ENCODE data around the gene SPAG17.

Gene SPAG17

DNA sequence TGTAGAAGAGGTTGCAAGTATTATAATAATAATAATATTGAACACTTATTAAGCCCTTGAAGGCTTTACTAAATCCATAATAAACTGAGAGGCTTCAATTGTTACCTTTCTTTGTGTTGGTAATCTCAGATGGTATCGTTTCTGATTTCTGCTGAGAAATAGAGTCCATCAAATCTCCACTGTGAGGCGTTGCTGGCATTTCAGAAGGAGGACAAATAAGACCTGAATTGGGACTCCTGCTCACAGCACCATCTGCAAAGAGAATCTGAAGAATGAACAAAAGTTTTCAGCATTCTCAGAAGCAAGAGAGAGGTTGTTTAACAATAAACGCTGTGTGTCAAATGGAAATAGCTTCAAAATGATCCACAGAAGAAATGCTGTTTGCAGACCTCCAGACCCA, 161.8 kb downstream of the SPAG17 start:
- DNase-seq = no peak
- in situ Hi-C loops (cut with HindIII; ENCODE audit: low pct_ligation_motif_present, low pct_unique_long_range_greater_than_20kb, low sequenced_read_pairs) = no loop called here

DNA sequence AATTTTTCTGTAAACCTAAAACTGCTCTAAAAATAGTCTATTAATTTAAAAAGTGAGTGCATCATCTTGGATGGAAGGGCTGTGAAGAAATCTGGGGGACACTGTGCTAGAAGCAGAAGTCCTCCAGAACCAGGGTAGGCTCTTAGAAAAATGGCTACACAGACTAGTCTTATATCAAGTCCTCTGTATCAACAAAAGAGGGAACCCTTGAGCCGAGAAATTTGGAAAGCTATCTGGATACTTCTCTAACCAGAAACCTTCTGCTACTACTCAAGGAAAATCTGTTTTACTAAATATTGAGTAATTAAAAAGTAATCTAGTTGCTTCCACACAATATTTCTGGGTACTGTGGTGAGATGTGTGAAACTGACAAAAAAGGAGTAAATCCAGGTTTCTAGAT, 163.4 kb downstream of the SPAG17 start:
- DNase-seq = no peak
- in situ Hi-C loops (cut with HindIII; ENCODE audit: low pct_ligation_motif_present, low pct_unique_long_range_greater_than_20kb, low sequenced_read_pairs) = no loop called here

DNA sequence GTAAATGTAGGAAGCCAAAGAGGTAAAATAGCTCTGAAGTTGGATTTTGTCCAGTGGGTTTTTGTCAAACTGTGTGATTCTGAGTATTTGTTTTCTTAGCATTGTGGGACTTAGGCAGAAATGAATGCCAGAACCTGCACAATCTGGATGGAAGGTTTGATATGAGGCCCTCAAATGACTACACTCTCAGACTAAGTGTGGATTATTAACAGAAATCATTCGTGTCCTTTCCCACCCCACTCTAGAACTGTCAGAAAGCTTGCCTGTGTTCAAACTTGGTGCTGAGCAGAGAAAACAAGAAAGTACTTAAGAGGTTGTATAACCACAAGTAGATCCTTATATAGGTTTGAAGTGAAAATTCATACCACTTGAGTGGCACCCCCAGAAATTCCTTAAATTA, 167.0 kb downstream of the SPAG17 start:
- DNase-seq = no peak
- in situ Hi-C loops (cut with HindIII; ENCODE audit: low pct_ligation_motif_present, low pct_unique_long_range_greater_than_20kb, low sequenced_read_pairs) = no loop called here

DNA sequence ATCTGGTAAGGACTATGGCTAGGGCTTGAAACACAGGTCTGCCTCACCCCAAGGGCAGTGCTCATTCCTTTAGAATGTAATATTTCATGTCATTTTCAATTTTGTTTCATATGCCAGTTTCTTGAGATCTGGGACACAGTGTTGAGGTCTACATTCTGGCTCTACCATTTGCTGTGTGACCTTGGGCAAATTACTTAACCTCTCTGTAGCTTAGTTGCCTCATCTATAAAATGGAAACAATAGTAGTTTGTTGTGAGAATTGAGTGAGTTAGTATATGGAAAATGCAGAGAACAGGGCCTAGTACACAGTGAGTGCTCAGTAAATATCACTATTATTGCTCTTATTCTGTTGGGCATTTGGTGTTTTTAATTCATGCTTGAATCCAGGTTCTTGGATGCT, 171.1 kb downstream of the SPAG17 start:
- DNase-seq = no peak
- in situ Hi-C loops (cut with HindIII; ENCODE audit: low pct_ligation_motif_present, low pct_unique_long_range_greater_than_20kb, low sequenced_read_pairs) = no loop called here

DNA sequence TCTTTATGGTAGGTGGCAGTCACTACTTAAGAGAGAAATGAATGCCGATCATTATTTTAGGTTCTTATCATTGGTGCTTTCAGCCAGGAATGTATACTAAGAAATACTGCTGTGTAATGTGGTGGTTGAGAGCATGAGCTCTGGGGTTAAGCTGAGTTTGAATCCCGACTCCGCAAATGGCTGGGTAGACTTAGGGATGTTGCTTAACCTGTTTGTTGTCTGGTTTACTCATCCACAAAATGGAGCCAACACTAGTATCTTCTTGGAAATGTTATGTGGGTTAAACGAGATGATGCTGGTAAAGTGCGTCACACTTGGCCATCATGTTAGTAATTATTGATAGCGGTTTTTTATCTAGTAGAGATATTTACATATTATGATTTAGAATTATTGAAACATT, 171.7 kb downstream of the SPAG17 start:
- no peak for DNase-seq
- in situ Hi-C loops (cut with HindIII; ENCODE audit: low pct_ligation_motif_present, low pct_unique_long_range_greater_than_20kb, low sequenced_read_pairs) = no loop called here

DNA sequence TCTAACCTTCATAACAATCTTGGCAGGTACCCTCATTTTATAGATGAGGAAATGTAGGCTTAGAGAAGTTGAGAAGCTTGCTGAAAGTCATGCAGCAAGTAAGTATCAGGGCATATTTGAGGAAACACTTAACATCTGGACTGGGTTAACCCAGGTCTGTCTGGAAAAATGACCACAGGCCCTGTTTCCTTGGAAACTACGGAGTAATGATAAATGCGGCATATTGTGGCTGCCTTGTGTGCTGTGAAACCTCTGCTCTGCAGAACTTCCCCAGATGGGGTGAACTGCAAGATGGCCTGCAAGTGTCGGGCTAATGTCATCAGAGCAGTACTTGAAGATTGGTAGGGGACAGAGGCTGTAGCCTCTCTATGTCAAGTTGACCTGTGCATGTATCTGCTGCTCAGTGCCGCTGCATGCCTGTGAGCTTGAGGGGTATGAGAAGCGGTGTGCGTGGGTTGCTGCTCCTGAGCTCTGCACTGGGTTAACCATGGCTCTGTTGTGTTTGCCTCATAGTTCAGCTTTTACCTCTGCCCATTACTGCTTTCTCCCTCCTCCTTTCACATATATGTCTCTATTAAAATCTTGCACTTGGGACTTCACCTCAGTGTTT, 172.4 kb downstream of the SPAG17 start:
- in situ Hi-C loops (cut with HindIII; ENCODE audit: low pct_ligation_motif_present, low pct_unique_long_range_greater_than_20kb, low sequenced_read_pairs) = no loop called here
- no peak for DNase-seq

DNA sequence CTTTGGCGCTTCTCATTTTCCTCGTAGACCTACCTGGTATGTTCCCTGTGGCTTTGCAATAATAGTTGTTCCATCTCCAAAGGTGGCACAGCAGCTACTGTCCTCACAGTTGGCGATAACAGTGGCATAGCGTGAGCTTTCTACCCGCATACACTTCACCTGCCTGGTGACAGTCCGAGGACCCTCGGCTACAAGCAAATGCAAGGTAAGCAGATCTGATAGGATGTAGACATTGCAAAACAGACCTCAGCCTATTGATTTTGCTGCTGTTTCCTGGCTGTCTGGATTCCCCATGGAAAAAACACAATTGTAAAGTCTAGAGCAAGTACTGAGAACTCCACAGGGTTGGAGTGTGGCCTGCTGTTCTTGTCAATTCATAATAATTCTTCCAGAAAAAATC, 177.0 kb downstream of the SPAG17 start:
- in situ Hi-C loops (cut with HindIII; ENCODE audit: low pct_ligation_motif_present, low pct_unique_long_range_greater_than_20kb, low sequenced_read_pairs) = no loop called here

DNA sequence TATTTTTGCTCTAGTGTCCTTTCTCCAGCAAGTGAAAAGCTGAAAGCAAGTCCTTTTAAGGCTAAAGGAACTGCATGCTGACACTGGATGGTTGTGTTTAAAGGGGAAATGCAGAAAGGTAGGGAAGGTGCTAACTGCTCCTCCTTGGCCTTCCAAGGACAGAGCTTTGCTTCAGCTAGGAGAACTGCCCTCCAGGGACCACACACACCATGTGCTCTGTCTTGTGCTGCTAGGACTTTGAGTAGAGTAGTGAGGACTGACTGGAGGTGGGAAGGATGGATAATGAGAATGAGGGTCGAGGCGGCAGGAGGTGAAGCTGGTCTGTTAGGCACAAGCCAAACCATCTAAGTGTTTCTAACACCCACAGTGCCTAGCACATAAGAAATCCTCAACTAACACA, 177.6 kb downstream of the SPAG17 start:
- DNase-seq = no peak
- in situ Hi-C loops (cut with HindIII; ENCODE audit: low pct_ligation_motif_present, low pct_unique_long_range_greater_than_20kb, low sequenced_read_pairs) = no loop called here

More for the DNA sequence above, 177.0 kb downstream of the SPAG17 start:
- DNase-seq = no peak

DNA sequence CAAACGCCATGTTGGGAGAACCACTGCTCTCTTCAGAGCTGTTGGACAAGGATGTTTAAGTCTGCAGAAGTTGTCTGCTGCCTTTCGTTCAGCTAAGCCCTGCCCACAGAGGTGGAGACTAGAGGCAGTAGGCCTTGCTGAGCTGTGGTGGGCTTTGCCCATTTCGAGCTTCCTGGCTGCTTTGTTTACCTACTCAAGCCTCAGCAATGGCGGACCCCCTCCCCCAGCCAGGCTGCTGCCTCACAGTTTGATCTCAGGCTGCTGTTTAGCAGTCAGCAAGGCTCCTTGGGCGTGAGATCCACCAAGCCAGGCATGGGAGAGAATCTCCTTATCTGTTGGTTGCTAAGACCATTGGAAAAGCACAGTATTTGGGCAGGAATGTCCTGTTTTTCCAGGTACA, 180.7 kb downstream of the SPAG17 start:
- no peak for DNase-seq
- in situ Hi-C loops (cut with HindIII; ENCODE audit: low pct_ligation_motif_present, low pct_unique_long_range_greater_than_20kb, low sequenced_read_pairs) = no loop called here

DNA sequence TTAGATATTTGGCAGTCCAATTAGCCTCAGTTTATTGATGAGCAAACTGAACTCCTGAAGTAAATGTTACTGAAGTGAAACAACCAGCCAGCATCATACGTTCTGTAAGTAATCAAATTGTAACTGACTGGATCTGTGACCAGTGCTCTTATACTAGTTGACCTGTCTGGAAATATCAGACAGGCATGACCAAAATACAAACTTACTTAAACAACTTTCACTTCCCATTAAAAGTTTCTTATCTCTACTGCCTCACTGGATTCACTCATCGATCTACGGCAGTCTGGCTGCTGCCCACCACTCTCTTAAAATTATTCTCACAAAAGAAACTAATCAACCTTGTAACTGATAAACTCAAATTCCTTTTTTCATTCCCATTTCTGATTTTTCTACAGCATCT, 199.1 kb downstream of the SPAG17 start:
- in situ Hi-C loops (cut with HindIII; ENCODE audit: low pct_ligation_motif_present, low pct_unique_long_range_greater_than_20kb, low sequenced_read_pairs) = no loop called here
- no peak for DNase-seq

DNA sequence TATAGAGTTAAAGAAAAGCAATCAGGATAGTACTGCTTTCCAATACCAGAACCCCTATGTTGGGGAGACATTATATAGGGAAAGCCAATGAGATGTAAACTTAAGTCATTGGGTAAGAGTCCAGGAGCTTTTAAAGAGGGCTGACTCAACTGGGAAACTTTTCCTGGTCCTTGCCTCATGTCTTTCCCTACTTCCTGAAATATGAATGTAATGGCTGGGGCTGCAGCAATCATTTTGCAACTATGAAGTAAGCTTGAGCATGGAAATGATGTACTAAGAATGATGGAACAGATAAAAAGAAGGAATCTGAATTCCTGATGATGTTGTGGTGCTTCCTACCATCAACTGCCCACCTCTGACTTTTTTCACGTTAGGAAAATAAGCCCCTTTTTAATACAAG, 199.8 kb downstream of the SPAG17 start:
- in situ Hi-C loops (cut with HindIII; ENCODE audit: low pct_ligation_motif_present, low pct_unique_long_range_greater_than_20kb, low sequenced_read_pairs) = no loop called here
- DNase-seq = no peak

DNA sequence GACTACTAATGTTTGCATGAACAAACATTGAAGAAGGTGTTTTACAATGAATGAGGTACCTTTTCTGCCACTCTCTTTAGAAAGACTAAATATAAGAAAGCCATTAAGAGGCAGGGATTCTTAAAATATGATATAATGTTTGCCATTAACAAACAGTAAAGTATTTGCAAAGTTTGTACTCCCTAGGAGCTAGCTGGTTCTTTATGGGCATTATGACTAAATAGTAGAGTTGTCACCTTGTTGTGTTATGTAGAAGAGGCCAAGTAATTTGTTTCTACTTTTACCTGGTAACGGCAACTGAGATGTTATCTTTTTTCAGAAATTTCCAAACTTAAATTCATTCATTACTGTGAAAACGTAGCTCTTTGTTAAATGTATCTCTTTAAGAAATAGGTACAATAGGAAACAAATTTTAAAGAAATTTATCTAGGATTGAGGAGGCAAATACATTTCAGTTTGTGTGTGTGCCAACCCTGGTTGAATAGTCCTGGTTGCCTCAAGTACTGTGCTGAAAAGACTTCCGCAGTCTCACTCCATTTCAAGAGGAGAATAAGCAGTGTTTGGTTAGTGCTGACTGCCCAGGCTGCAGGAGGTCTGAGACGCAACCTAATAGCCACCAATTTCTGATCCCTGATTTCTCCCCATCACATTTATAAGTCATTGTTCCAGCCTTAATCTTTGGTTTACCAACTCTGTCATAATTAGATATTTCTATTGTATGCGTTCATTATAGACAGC, 203.4 kb downstream of the SPAG17 start:
- DNase-seq = no peak
- in situ Hi-C loops (cut with HindIII; ENCODE audit: low pct_ligation_motif_present, low pct_unique_long_range_greater_than_20kb, low sequenced_read_pairs) = no loop called here

DNA sequence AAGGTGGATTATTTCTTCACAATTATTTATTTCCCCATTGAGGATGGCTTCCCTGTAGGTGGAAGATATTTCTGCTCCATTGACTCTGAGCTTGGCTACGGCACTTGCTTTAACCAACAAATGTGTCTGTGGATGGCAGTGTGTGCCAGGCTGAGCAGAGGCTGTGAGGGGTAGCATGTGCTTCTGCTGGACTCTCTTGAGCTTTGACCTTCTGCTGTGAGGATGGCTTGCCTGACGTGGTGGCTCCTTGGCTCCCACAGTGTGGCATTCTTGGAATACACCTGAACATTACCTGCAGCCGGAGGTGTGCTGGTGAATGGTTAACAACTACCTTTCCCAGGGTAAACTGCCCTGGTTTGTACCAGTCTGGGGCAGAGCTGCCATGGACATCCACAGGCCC, 208.6 kb downstream of the SPAG17 start:
- DNase-seq = no peak
- in situ Hi-C loops (cut with HindIII; ENCODE audit: low pct_ligation_motif_present, low pct_unique_long_range_greater_than_20kb, low sequenced_read_pairs) = no loop called here

DNA sequence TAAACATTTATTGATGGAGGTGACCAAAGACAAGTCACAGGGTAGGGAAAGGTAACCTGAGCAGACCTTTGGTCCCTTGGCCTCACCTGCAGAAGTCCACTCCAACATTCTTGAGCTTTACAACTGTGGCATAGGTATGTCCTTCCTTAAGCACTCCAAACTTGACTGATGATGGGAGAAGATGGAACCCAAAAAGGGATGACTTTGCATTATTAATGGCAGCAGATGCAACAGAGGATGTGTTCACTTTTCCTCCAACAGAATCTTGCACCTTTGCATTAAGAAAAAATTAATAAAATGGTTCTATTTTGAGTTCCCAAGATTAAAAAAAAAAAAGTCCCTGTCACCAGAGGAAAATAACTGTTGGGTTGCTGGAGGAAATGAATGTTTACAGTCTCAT, 213.3 kb downstream of the SPAG17 start:
- no peak for DNase-seq

DNA sequence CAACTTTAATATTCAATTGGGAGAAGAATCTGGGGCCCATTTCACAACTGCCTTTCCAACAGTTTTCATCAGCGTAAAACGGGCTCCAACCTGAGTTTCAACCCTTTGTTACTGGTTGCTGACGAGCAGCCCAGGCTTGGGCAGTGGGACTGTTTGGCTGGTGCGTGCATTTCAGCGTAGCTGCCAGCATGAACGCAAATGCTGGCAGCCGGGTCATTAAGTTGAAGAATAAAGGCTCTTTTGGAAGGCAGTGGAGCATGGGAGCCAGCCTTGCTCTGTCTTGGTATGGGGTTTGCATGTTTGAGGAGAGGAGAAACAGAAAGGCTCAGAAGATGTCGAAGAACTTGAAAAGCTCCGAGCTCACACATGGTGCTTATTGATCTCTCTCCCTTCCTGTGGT, 214.8 kb downstream of the SPAG17 start:
- no peak for DNase-seq
- in situ Hi-C loops (cut with HindIII; ENCODE audit: low pct_ligation_motif_present, low pct_unique_long_range_greater_than_20kb, low sequenced_read_pairs) = no loop called here

More for the DNA sequence above, 213.3 kb downstream of the SPAG17 start:
- in situ Hi-C loops (cut with HindIII; ENCODE audit: low pct_ligation_motif_present, low pct_unique_long_range_greater_than_20kb, low sequenced_read_pairs) = no loop called here

DNA sequence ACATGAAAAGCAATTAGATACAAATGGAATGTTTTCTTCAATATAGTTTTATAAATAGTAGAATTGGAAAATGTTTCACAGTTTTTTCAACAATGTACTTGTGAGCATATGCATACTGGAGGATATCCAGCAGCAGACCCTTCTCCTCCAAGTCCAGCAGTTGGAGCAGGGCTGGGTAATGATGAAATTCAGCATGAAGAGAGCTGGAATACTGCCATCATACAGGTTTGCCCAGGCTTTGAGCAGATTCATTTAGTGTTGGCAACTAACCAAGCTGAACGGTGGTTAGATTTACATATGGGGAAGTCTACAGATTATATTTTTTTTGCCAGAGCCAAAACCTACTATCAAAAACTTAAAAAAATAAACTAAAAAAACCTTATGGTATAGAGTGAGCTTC, 217.1 kb downstream of the SPAG17 start:
- DNase-seq = no peak
- in situ Hi-C loops (cut with HindIII; ENCODE audit: low pct_ligation_motif_present, low pct_unique_long_range_greater_than_20kb, low sequenced_read_pairs) = no loop called here

DNA sequence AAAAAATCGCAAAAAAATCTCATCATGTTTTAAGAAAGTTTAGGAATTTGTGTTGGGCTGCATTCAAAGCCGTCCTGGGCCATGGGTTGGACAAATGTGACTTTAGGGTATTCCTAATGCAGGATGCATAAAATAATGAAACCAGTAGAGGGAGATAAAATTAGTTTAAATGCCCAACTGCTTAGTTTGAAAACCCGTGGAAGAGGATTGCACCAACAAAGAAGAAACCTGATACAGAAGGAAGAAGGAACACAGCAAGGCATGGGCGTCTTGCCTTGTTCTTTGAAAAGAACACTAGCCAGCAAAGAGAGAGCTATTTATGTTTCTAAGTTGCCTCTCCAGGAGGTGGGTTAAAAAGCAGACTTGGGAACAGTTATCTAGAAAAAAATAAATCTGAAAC, 217.6 kb downstream of the SPAG17 start:
- DNase-seq = peak; percentile 16

DNA sequence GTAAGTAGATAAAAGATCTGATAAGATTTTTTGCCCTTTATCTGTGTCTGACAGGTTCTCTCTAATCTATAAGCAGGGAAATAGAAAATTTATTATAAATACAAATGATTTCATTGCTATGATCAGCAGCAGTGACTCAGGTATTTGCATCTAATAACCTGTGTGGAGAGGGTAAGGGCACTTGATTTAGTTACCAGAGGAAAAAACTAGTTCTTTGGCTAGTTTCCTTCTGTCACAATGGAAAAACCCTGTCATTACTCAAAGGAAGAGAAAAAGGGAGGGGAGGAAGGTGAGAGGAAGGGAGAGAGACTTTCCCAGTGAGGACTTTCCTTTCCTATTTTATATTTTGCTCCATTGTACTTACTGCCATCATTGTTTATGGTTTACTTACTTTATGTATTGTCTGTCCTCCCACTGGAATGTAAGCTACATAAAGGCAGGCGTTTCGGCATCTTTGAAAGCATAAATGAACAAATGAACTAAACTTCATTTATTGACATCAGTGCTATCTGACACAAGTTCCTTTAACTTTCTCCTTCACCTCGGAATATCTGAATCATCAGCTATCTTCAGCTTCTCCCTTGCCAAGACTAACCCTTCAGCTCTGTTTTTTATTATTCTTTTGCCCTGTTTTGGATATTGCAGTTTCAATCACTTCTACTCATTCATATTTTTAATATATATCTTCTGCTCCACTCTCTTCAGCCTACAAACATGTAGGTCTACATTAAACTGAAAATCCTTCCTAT, 220.6 kb downstream of the SPAG17 start:
- in situ Hi-C loops (cut with HindIII; ENCODE audit: low pct_ligation_motif_present, low pct_unique_long_range_greater_than_20kb, low sequenced_read_pairs) = no loop called here
- DNase-seq = no peak

More for the DNA sequence above, 217.6 kb downstream of the SPAG17 start:
- in situ Hi-C loops (cut with HindIII; ENCODE audit: low pct_ligation_motif_present, low pct_unique_long_range_greater_than_20kb, low sequenced_read_pairs) = no loop called here

DNA sequence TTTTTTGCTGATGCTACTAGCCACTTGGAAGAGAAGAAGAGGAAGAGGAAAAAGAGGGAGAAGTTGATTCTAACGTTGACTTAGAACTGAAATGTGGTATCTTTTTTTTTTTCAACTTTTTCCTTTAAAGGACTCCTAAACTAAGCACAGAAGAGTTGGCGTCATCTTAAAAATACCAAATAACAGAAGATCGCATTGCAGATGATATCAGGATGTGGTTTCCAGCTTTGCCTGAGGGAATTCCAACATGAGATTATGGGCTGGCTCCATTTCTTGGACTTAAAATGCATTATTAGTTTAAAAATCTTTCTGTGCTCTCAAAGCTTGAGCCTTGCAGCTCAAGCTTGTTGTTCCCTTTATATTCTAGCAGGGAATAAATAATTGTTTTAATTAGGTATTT, 225.7 kb downstream of the SPAG17 start:
- DNase-seq = no peak
- in situ Hi-C loops (cut with HindIII; ENCODE audit: low pct_ligation_motif_present, low pct_unique_long_range_greater_than_20kb, low sequenced_read_pairs) = no loop called here

DNA sequence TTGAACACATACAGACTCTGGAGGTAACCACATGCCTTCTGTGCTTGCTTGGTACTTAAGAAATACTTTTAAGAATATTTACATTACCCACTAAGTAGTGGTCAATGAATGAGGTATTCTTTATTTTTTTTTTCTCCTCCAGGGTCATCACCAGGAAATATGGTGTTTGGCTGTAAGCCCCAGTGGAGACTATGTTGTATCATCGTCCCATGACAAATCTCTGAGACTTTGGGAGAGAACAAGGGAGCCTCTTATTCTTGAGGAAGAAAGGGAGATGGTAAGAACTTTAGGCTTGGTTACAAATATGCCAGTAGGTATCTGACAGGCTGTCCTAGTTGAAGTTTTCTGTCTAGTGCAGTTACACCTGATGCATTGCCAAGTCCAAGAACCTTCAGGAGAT, 232.6 kb downstream of the SPAG17 start:
- DNase-seq = no peak
- in situ Hi-C loops (cut with HindIII; ENCODE audit: low pct_ligation_motif_present, low pct_unique_long_range_greater_than_20kb, low sequenced_read_pairs) = no loop called here
